HG03066 (cell line): ENCODE results near the gene DCTN5.

Experiments used
- ATAC-seq: cut with Tn5 transposase; IDR thresholded peaks from one replicate; pipeline ENCODE4 v1.9.1; 2021; ENCODE audit warnings: low read depth; ENCODE audit not compliant: unreplicated experiment

The DCTN5 gene

DNA sequence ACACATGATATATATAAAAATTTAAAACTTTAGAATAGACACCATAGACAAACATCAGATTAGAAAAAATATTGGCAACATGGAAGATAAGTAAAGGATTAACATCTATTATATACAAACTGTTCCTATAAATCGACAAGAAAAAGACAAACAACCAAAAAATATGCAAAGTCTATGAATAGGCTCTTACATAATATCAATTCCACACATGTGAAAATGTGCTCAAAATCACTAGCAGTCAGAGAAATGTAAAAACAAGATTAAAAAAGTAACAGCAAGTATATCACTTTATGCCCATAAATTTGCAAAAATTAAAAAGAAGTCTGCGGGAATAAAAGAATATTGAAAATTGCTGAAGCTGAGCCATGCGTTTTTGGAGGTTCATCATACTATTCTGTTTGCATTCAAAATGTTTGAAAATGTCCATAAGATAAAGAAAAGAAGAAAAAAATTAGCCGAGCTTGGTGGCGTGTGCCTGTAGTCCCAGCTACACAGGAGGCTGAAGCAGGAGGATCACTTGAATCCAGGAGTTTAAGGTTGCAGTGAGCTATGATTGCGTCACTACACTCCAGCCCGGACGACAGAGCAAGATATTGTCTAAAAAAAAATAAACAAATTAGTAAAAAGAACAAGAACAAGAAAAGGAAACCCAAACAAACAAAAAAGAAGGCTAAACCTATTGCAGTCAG, 83.0 kb downstream of the DCTN5 start:
- ATAC-seq = no peak

DNA sequence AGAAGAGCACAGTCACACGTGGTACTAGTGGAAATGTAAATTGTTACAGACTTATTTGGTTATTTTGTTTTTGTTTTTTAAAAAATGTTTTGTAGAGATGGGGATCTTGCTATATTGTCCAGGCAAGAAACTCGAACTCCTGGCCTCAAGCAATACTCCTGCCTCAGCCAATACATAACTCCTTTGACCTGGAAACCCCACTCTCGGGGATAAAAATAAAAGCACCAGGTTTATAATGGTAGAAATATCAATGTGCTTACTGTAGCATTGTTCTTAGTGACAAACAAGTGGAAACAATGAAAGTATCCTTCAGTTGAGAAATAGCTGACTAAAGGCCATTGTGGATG, 83.5 kb downstream of the DCTN5 start:
- no peak for ATAC-seq

DNA sequence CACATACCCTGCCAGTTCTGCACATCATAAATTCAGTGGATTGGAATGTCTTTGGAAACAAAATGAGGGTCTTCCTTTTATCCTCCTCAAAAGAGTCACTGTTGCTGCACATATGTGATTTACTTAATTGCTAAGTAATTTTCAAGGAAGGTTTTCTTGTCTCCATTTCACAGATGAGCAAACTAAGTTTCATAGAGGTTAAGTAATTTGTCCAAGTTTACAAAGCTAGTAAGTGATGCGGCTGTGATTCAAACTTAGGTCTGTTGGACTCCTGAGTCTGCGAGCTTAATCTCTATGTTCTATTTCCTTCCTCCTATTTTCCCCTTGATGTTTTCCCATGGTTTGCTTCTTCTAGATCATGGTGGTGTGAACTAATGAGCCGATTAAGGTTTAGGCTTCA, 85.4 kb downstream of the DCTN5 start:
- no peak for ATAC-seq
